ENCODE results near the gene CACNA1B.

DNA sequence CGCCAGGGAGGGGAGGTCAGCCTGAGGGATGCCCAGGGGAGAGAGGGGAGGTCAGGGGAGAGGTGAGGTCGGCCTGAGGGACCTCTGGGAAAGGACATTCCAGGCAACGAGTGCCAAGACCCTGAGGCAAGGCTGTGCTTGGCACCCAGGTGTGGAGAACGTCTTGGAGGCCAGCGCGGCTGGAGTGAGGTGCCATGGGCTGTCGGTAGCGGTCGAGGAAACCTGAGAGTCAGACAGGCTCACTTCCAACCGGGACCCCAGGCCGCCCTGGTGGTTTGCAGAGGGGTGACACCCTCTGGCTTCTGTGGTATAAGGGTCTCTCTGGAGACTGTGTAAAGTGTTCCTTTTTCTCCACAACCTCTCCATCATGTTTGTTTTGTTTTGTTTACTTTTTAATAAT is 82.9 kb downstream of the CACNA1B start:
- no peak for TF ChIP-seq EP300 (IDR thresholded peaks at IDR 0.05)
- TF ChIP-seq, protein P1, sequence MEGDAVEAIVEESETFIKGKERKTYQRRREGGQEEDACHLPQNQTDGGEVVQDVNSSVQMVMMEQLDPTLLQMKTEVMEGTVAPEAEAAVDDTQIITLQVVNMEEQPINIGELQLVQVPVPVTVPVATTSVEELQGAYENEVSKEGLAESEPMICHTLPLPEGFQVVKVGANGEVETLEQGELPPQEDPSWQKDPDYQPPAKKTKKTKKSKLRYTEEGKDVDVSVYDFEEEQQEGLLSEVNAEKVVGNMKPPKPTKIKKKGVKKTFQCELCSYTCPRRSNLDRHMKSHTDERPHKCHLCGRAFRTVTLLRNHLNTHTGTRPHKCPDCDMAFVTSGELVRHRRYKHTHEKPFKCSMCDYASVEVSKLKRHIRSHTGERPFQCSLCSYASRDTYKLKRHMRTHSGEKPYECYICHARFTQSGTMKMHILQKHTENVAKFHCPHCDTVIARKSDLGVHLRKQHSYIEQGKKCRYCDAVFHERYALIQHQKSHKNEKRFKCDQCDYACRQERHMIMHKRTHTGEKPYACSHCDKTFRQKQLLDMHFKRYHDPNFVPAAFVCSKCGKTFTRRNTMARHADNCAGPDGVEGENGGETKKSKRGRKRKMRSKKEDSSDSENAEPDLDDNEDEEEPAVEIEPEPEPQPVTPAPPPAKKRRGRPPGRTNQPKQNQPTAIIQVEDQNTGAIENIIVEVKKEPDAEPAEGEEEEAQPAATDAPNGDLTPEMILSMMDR (IDR thresholded peaks at IDR 0.05) = no peak
- TF ChIP-seq POLR2A (IDR thresholded peaks at IDR 0.05) = no peak
